ENCODE results near the gene CLASP1. TPM values are rescaled to one million over a fixed set of nuclear protein-coding genes. Genes with fewer than 3 reads are reported as not detected.
"Not testable (repeated sequence)": the region's sequence is repeated elsewhere in the genome, so short reads cannot be mapped to it uniquely, and the experiment has no call there.

Gene CLASP1
- total and polyA plus RNA-seq, 5 donors: 19.1 to 62.4 (median 60.7) TPM

GRCh38 chr2:121686902-121687301 lies 37.6 kb upstream of the CLASP1 start:
- intact Hi-C loops (cut with DNase I): no loop called here
- no peaks in the 10 kb centered on the region for H3K4me1 ChIP-seq (ENCODE audit: control insufficient read depth, insufficient read depth, low read length)
- no peak for ATAC-seq
- H3K27me3 ChIP-seq (ENCODE audit: control insufficient read depth, insufficient read depth): no peaks in the 10 kb centered on the region
- 97% methylated on average over 2 of the region's 2 CpGs for WGBS
- no peak for DNase-seq
- H3K27ac ChIP-seq (ENCODE audit: low read length): no peak overlapping the region
- no peak overlapping the region for H3K4me3 ChIP-seq (ENCODE audit: low read length)
- peaks cover 8% of the 10 kb centered on the region for H3K9me3 ChIP-seq (ENCODE audit: control insufficient read depth, low read length)

- intact Hi-C loops (cut with DNase I): no loop called here
- Histone ChIP-seq H3K4me3 (ENCODE audit: low read length) (no peak overlapping the region), H3K27ac (ENCODE audit: low read length) (no peak overlapping the region), H3K4me1 (ENCODE audit: control insufficient read depth, insufficient read depth, low read length) (no peaks in the 10 kb centered on the region), H3K27me3 (ENCODE audit: control insufficient read depth, insufficient read depth) (no peaks in the 10 kb centered on the region), H3K9me3 (ENCODE audit: control insufficient read depth, low read length) (peaks cover 8% of the 10 kb centered on the region)
- no peak for DNase-seq
- WGBS: 85% methylated on average over 19 of the region's 19 CpGs
- ATAC-seq: no peak
Observed at GRCh38 chr2:121686218-121686617, 37.0 kb upstream of the CLASP1 start.

GRCh38 chr2:121682396-121683298 lies 33.4 kb upstream of the CLASP1 start:
- Histone ChIP-seq H3K4me1 (ENCODE audit: control insufficient read depth, insufficient read depth, low read length) (no peaks in the 10 kb centered on the region), H3K27ac (ENCODE audit: low read length) (no peak overlapping the region), H3K4me3 (ENCODE audit: low read length) (no peak overlapping the region), H3K9me3 (ENCODE audit: control insufficient read depth, low read length) (peaks cover 8% of the 10 kb centered on the region), H3K27me3 (ENCODE audit: control insufficient read depth, insufficient read depth) (no peaks in the 10 kb centered on the region)
- DNase-seq (no peak), ATAC-seq (no peak)
- WGBS: 94% methylated on average over 17 of the region's 17 CpGs
- intact Hi-C loops (cut with DNase I): no loop called here

- Histone ChIP-seq H3K4me3 (ENCODE audit: low read length) (no peak overlapping the region), H3K4me1 (ENCODE audit: control insufficient read depth, insufficient read depth, low read length) (no peaks in the 10 kb centered on the region), H3K9me3 (ENCODE audit: control insufficient read depth, low read length) (peaks cover 6% of the 10 kb centered on the region), H3K27ac (ENCODE audit: low read length) (no peak overlapping the region), H3K27me3 (ENCODE audit: control insufficient read depth, insufficient read depth) (no peaks in the 10 kb centered on the region)
- no peak for DNase-seq
- intact Hi-C loops (cut with DNase I): no loop called here
- no peak for ATAC-seq
Observed at GRCh38 chr2:121677855-121678254, 28.6 kb upstream of the CLASP1 start.

GRCh38 chr2:121671621-121672020 lies 22.4 kb upstream of the CLASP1 start:
- ATAC-seq; H3K27ac ChIP-seq (ENCODE audit: low read length); H3K27me3 ChIP-seq (ENCODE audit: control insufficient read depth, insufficient read depth); DNase-seq; intact Hi-C loops (cut with DNase I); H3K4me1 ChIP-seq (ENCODE audit: control insufficient read depth, insufficient read depth, low read length); H3K9me3 ChIP-seq (ENCODE audit: control insufficient read depth, low read length); H3K4me3 ChIP-seq (ENCODE audit: low read length): not testable (repeated sequence)
- WGBS: 93% methylated on average over 1 of the region's 1 CpG

GRCh38 chr2:121670181-121670580 lies 20.9 kb upstream of the CLASP1 start:
- H3K4me1 ChIP-seq (ENCODE audit: control insufficient read depth, insufficient read depth, low read length): no peaks in the 10 kb centered on the region
- intact Hi-C loops (cut with DNase I): no loop called here
- H3K27me3 ChIP-seq (ENCODE audit: control insufficient read depth, insufficient read depth): no peaks in the 10 kb centered on the region
- no peaks in the 10 kb centered on the region for H3K9me3 ChIP-seq (ENCODE audit: control insufficient read depth, low read length)
- H3K27ac ChIP-seq (ENCODE audit: low read length): no peak overlapping the region
- no peak overlapping the region for H3K4me3 ChIP-seq (ENCODE audit: low read length)
- no peak for ATAC-seq
- no peak for DNase-seq

- ATAC-seq (peak in 1 of 2 donors; percentile 26), DNase-seq (no peak)
- Histone ChIP-seq H3K27ac (ENCODE audit: low read length) (no peak overlapping the region), H3K4me1 (ENCODE audit: control insufficient read depth, insufficient read depth, low read length) (peaks cover 2% of the 10 kb centered on the region), H3K9me3 (ENCODE audit: control insufficient read depth, low read length) (no peaks in the 10 kb centered on the region), H3K4me3 (ENCODE audit: low read length) (no peak overlapping the region), H3K27me3 (ENCODE audit: control insufficient read depth, insufficient read depth) (no peaks in the 10 kb centered on the region)
- WGBS: 100% methylated on average over 1 of the region's 1 CpG
- intact Hi-C loops (cut with DNase I): no loop called here
Observed at GRCh38 chr2:121667618-121668017, 18.4 kb upstream of the CLASP1 start.

- WGBS: 96% methylated on average over 1 of the region's 1 CpG
- Histone ChIP-seq H3K4me1 (ENCODE audit: control insufficient read depth, insufficient read depth, low read length) (peaks cover 2% of the 10 kb centered on the region), H3K4me3 (ENCODE audit: low read length) (no peak overlapping the region), H3K27me3 (ENCODE audit: control insufficient read depth, insufficient read depth) (no peaks in the 10 kb centered on the region), H3K27ac (ENCODE audit: low read length) (no peak overlapping the region), H3K9me3 (ENCODE audit: control insufficient read depth, low read length) (no peaks in the 10 kb centered on the region)
- intact Hi-C loops (cut with DNase I): no loop called here
- DNase-seq: no peak
- ATAC-seq: no peak
Observed at GRCh38 chr2:121666042-121666441, 16.8 kb upstream of the CLASP1 start.

- ATAC-seq (no peak), DNase-seq (no peak)
- Histone ChIP-seq H3K4me3 (ENCODE audit: low read length) (no peak overlapping the region), H3K27me3 (ENCODE audit: control insufficient read depth, insufficient read depth) (no peaks in the 10 kb centered on the region), H3K27ac (ENCODE audit: low read length) (no peak overlapping the region), H3K9me3 (ENCODE audit: control insufficient read depth, low read length) (no peaks in the 10 kb centered on the region), H3K4me1 (ENCODE audit: control insufficient read depth, insufficient read depth, low read length) (peaks cover 2% of the 10 kb centered on the region)
- intact Hi-C loops (cut with DNase I): no loop called here
- 67% methylated on average over 3 of the region's 3 CpGs for WGBS
Observed at GRCh38 chr2:121665504-121665903, 16.2 kb upstream of the CLASP1 start.

- Histone ChIP-seq H3K27me3 (ENCODE audit: control insufficient read depth, insufficient read depth) (no peaks in the 10 kb centered on the region), H3K27ac (ENCODE audit: low read length) (no peak overlapping the region), H3K9me3 (ENCODE audit: control insufficient read depth, low read length) (no peaks in the 10 kb centered on the region), H3K4me3 (ENCODE audit: low read length) (no peak overlapping the region), H3K4me1 (ENCODE audit: control insufficient read depth, insufficient read depth, low read length) (peaks cover 2% of the 10 kb centered on the region)
- DNase-seq: no peak
- ATAC-seq: peak; percentile 29 to 62
- intact Hi-C loops (cut with DNase I): no loop called here
- 72% methylated on average over 4 of the region's 4 CpGs for WGBS
Observed at GRCh38 chr2:121664713-121665112, 15.5 kb upstream of the CLASP1 start.

- intact Hi-C loops (cut with DNase I): no loop called here
- no peak for DNase-seq
- no peak for ATAC-seq
- Histone ChIP-seq H3K27ac (ENCODE audit: low read length) (no peak overlapping the region), H3K9me3 (ENCODE audit: control insufficient read depth, low read length) (no peaks in the 10 kb centered on the region), H3K4me3 (ENCODE audit: low read length) (no peak overlapping the region), H3K27me3 (ENCODE audit: control insufficient read depth, insufficient read depth) (no peaks in the 10 kb centered on the region), H3K4me1 (ENCODE audit: control insufficient read depth, insufficient read depth, low read length) (peaks cover 2% of the 10 kb centered on the region)
- 89% methylated on average over 4 of the region's 4 CpGs for WGBS
Observed at GRCh38 chr2:121664086-121664485, 14.8 kb upstream of the CLASP1 start.

Measured in right cardiac atrium (tissue), 5 donors.